Activated naive CD4-positive, alpha-beta T cell treated with anti-CD3 and anti-CD28 coated beads, Interleukin-2, amount 50 U/mL, for 24 hours (primary cell): ENCODE results near the gene HCRTR2.
"Not testable (repeated sequence)": the region's sequence is repeated elsewhere in the genome, so short reads cannot be mapped to it uniquely, and the experiment has no call there.

Source experiments
- H3K27ac Mint-ChIP-seq: one replicate; pipeline ENCODE4 v1.8.0; 2021; ENCODE audit warnings: mild to moderate bottlenecking, mixed read lengths
- H3K27me3 Mint-ChIP-seq: one replicate; pipeline ENCODE4 v1.8.0; 2021; ENCODE audit warnings: mixed read lengths
- H3K36me3 Mint-ChIP-seq: one replicate; pipeline ENCODE4 v1.8.0; 2021; ENCODE audit warnings: mixed read lengths
- H3K4me1 Mint-ChIP-seq: one replicate; pipeline ENCODE4 v1.8.0; 2021; ENCODE audit warnings: mixed read lengths
- H3K4me3 Mint-ChIP-seq: one replicate; pipeline ENCODE4 v1.8.0; 2021; ENCODE audit warnings: mild to moderate bottlenecking, mixed read lengths
- H3K9me3 Mint-ChIP-seq: one replicate; pipeline ENCODE4 v1.8.0; 2021; ENCODE audit warnings: mixed read lengths

The HCRTR2 gene

GRCh38 chr6:55184782-55185530 is 10.6 kb downstream of the HCRTR2 start:
- Mint-ChIP-seq H3K27me3 (no peaks in the 10 kb centered on the region), H3K27ac (no peak overlapping the region), H3K4me3 (no peak overlapping the region), H3K36me3 (no peaks in the 10 kb centered on the region), H3K9me3 (no peaks in the 10 kb centered on the region), H3K4me1 (no peaks in the 10 kb centered on the region)

DNA sequence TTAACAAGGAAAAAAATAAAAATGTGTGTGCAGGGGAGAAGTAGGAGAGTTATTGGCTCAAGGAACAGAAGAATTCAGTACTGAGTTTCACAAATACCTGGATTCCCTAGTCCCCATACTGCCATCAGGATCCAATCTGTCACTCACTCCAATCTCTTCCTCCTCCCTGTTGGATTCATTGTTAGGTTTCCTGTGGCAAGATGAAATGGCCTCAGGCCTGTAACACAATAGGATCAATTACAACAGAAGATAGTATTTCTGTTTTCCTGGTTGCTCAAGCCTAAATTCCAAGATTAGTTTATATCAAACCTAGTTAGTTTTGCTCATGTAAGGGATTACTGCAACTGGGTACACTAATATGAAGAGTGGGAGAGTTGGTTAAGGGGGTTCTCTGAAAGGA is 24.4 kb downstream of the HCRTR2 start:
- Mint-ChIP-seq H3K27me3 (no peaks in the 10 kb centered on the region), H3K27ac (no peak overlapping the region), H3K36me3 (no peaks in the 10 kb centered on the region), H3K9me3 (peaks cover 6% of the 10 kb centered on the region), H3K4me1 (no peaks in the 10 kb centered on the region), H3K4me3 (no peak overlapping the region)

DNA sequence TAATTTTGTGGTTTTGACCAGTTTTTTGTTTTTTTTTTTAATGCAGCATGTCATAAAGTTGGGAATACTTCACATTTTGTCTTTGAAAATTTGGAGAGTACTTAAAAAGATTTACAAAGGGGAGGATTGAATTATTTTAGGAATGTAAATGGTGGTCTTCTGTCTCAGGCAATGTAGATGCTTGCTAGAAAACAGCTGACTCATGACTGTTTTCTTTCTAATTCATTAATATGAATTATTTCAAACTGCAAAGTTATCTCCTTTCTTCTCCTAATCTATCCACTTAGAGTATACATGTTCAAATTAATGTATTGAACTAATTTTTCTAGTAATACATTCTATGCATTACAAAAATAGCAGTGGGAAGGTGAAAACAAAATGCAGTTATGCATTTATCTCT is 24.9 kb downstream of the HCRTR2 start:
- no peaks in the 10 kb centered on the region for H3K4me1 Mint-ChIP-seq
- no peak overlapping the region for H3K4me3 Mint-ChIP-seq
- H3K27ac Mint-ChIP-seq, result no peak overlapping the region
- no peaks in the 10 kb centered on the region for H3K27me3 Mint-ChIP-seq
- H3K9me3 Mint-ChIP-seq, result peaks cover 6% of the 10 kb centered on the region
- H3K36me3 Mint-ChIP-seq, result no peaks in the 10 kb centered on the region

- no peak overlapping the region for H3K4me3 Mint-ChIP-seq
- H3K9me3 Mint-ChIP-seq, result peaks cover 6% of the 10 kb centered on the region
- H3K4me1 Mint-ChIP-seq, result no peaks in the 10 kb centered on the region
- no peaks in the 10 kb centered on the region for H3K36me3 Mint-ChIP-seq
- H3K27me3 Mint-ChIP-seq, result no peaks in the 10 kb centered on the region
- no peak overlapping the region for H3K27ac Mint-ChIP-seq
Observed at GRCh38 chr6:55208478-55209458, 34.5 kb downstream of the HCRTR2 start.

DNA sequence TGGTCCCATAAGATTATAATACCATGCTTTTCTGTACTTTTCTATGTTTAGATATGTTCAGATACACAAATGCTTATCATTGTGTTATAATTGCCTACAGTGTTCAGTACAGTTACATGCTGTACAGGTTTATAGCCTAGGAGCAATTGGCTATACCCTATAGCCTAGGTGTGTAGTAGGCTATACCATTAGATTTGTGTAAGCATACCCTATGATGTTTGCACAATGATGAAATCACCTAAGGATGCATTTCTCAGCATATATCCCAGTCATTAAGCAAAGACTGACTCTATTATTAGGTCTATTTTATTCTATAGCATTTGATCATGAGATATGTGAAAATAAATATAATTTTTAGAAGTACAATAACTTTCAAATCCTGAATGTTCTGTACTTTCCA is 36.6 kb downstream of the HCRTR2 start:
- no peaks in the 10 kb centered on the region for H3K9me3 Mint-ChIP-seq
- no peaks in the 10 kb centered on the region for H3K4me1 Mint-ChIP-seq
- no peak overlapping the region for H3K4me3 Mint-ChIP-seq
- H3K27ac Mint-ChIP-seq, result no peak overlapping the region
- no peaks in the 10 kb centered on the region for H3K36me3 Mint-ChIP-seq
- H3K27me3 Mint-ChIP-seq, result no peaks in the 10 kb centered on the region

GRCh38 chr6:55212156-55212555 is 37.8 kb downstream of the HCRTR2 start:
- H3K36me3 Mint-ChIP-seq, result no peaks in the 10 kb centered on the region
- H3K27ac Mint-ChIP-seq, result no peak overlapping the region
- no peaks in the 10 kb centered on the region for H3K9me3 Mint-ChIP-seq
- H3K27me3 Mint-ChIP-seq, result no peaks in the 10 kb centered on the region
- H3K4me3 Mint-ChIP-seq, result no peak overlapping the region
- no peaks in the 10 kb centered on the region for H3K4me1 Mint-ChIP-seq

DNA sequence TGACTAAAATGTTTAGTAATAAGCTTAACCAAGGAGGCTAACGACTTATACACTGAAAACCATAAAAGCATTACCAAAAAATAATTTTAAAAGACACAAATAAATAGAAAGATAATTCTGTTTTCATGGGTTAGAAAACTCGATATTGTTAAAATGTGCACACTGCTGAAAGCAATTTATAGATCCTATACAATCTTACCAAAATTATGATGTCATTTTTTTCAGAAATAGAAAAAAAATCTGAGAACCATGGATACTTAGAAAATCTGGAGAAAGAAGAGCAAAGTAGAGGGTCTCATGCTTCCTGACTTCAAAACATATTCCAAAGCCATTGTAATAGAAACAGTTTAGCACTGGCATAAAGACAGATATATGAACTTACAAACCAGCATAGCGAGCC is 46.6 kb downstream of the HCRTR2 start:
- no peak overlapping the region for H3K4me3 Mint-ChIP-seq
- no peaks in the 10 kb centered on the region for H3K27me3 Mint-ChIP-seq
- H3K27ac Mint-ChIP-seq, result no peak overlapping the region
- H3K9me3 Mint-ChIP-seq, result peaks cover 10% of the 10 kb centered on the region
- H3K36me3 Mint-ChIP-seq, result no peaks in the 10 kb centered on the region
- no peaks in the 10 kb centered on the region for H3K4me1 Mint-ChIP-seq

GRCh38 chr6:55227862-55228261 is 53.5 kb downstream of the HCRTR2 start:
- H3K4me3 Mint-ChIP-seq, result no peak overlapping the region
- no peak overlapping the region for H3K27ac Mint-ChIP-seq
- peaks cover 15% of the 10 kb centered on the region for H3K9me3 Mint-ChIP-seq
- H3K27me3 Mint-ChIP-seq, result no peaks in the 10 kb centered on the region
- H3K4me1 Mint-ChIP-seq, result no peaks in the 10 kb centered on the region
- H3K36me3 Mint-ChIP-seq, result no peaks in the 10 kb centered on the region

- Mint-ChIP-seq H3K27me3 (no peaks in the 10 kb centered on the region), H3K27ac (no peak overlapping the region), H3K9me3 (peaks cover 10% of the 10 kb centered on the region)
Observed at GRCh38 chr6:55239099-55239498, 64.8 kb downstream of the HCRTR2 start.

DNA sequence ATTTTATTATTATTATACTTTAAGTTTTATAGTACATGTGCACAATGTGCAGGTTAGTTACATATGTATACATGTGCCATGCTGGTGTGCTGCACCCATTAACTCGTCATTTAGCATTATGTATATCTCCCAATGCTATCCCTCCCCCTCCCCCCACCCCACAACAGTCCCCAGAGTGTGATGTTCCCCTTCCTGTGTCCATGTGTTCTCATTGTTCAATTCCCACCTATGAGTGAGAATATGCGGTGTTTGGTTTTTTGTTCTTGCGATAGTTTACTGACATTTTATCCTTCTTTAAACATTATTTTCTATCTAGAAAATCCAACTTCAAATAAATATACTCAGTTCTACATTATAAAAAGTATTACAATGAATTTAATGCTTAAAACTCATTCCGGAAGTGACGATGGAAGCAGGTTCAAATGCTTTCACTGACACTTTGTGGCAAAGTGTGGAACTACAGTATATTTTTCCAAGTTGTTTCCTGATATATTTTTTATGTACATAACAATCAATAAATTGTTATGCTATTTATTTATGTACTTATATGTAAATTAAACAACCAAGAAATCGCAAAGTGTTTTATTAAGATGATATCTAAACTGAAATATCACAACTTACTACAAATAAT is 66.8 kb downstream of the HCRTR2 start:
- not testable (repeated sequence) for H3K27me3 Mint-ChIP-seq, H3K36me3 Mint-ChIP-seq, H3K9me3 Mint-ChIP-seq, H3K4me3 Mint-ChIP-seq, H3K4me1 Mint-ChIP-seq, H3K27ac Mint-ChIP-seq

More at GRCh38 chr6:55239099-55239498, 64.8 kb downstream of the HCRTR2 start:
- Mint-ChIP-seq H3K4me1 (no peaks in the 10 kb centered on the region), H3K36me3 (no peaks in the 10 kb centered on the region), H3K4me3 (no peak overlapping the region)

GRCh38 chr6:55250400-55250799 is 76.1 kb downstream of the HCRTR2 start:
- Mint-ChIP-seq H3K4me3 (no peak overlapping the region), H3K9me3 (no peaks in the 10 kb centered on the region), H3K4me1 (no peaks in the 10 kb centered on the region), H3K27me3 (no peaks in the 10 kb centered on the region), H3K27ac (no peak overlapping the region), H3K36me3 (no peaks in the 10 kb centered on the region)

DNA sequence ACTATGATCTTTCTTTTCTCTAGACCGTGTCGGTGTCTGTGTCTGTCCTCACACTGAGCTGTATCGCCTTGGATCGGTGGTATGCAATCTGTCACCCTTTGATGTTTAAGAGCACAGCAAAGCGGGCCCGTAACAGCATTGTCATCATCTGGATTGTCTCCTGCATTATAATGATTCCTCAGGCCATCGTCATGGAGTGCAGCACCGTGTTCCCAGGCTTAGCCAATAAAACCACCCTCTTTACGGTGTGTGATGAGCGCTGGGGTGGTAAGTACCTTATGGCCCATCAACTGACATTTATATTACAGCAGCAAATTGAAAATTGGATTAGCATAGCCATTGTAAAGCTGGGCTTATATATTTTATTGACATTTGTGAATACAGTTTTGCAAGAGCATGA is 80.8 kb downstream of the HCRTR2 start:
- Mint-ChIP-seq H3K4me1 (no peaks in the 10 kb centered on the region), H3K27ac (no peak overlapping the region), H3K36me3 (no peaks in the 10 kb centered on the region), H3K9me3 (no peaks in the 10 kb centered on the region), H3K27me3 (no peaks in the 10 kb centered on the region), H3K4me3 (no peak overlapping the region)

- no peaks in the 10 kb centered on the region for H3K27me3 Mint-ChIP-seq
- H3K27ac Mint-ChIP-seq, result no peak overlapping the region
- no peaks in the 10 kb centered on the region for H3K9me3 Mint-ChIP-seq
- H3K4me3 Mint-ChIP-seq, result no peak overlapping the region
- H3K4me1 Mint-ChIP-seq, result no peaks in the 10 kb centered on the region
- H3K36me3 Mint-ChIP-seq, result no peaks in the 10 kb centered on the region
Observed at GRCh38 chr6:55260181-55260580, 85.9 kb downstream of the HCRTR2 start.

DNA sequence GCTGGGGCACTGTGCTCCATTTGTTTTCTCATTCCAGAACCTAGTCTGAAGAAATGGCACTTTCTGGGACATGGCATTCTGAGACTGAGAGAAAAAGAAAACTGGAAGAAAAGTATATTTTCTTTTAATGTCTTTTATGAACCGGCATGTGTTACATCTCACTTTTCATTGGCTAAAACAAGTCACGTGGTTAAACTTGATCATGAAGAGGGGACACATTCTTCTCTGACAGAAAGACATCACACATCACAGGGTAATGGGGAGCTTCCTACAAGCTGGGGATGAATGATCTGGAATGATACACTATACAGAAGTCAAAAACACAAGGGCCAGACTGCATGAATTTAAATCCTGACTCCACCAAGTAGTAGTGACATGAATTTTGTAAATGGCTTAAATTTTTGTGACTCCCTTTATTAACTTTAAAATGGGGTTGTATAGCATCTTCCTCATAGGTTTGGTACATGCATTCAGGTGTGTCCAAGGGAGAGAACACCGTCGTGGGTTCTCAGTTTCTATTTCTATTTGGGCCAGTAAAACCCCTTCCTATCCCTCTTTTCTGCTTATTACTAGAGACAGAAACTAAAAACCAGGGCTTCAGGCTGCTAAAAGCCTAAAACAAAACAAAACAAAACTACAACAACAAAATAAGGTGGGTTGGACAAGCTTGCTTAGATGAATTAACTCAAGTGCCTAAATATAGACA is 91.2 kb downstream of the HCRTR2 start:
- Mint-ChIP-seq H3K27ac (no peak overlapping the region), H3K4me3 (no peak overlapping the region), H3K36me3 (no peaks in the 10 kb centered on the region), H3K9me3 (no peaks in the 10 kb centered on the region), H3K27me3 (no peaks in the 10 kb centered on the region), H3K4me1 (no peaks in the 10 kb centered on the region)

- H3K4me1 Mint-ChIP-seq, result no peaks in the 10 kb centered on the region
- H3K9me3 Mint-ChIP-seq, result no peaks in the 10 kb centered on the region
- no peaks in the 10 kb centered on the region for H3K27me3 Mint-ChIP-seq
Observed at GRCh38 chr6:55266896-55267295, 92.6 kb downstream of the HCRTR2 start.

More at GRCh38 chr6:55266896-55267295, 92.6 kb downstream of the HCRTR2 start:
- no peak overlapping the region for H3K4me3 Mint-ChIP-seq
- H3K36me3 Mint-ChIP-seq, result no peaks in the 10 kb centered on the region
- no peak overlapping the region for H3K27ac Mint-ChIP-seq
